Type B pancreatic cell (in vitro differentiated cells): Measurements from ENCODE around the gene SPOCK1. TPM values are rescaled to one million over a fixed set of nuclear protein-coding genes. Genes with fewer than 3 reads are reported as not detected.

Source experiments
- DNase-seq: peaks from one replicate; pipeline ENCODE4 v3.0.0; 2021; ENCODE audit warnings: mixed read lengths; ENCODE audit not compliant: unreplicated experiment; ENCODE audit errors: extremely low spot score
- H3K27ac Mint-ChIP-seq: 2 replicates; pipeline ENCODE4 v1.8.0; 2021; ENCODE audit warnings: mild to moderate bottlenecking, mixed read lengths
- H3K27me3 Mint-ChIP-seq: 2 replicates; pipeline ENCODE4 v1.8.0; 2021; ENCODE audit warnings: mixed read lengths
- H3K36me3 Mint-ChIP-seq: 2 replicates; pipeline ENCODE4 v1.8.0; 2021; ENCODE audit warnings: mixed read lengths
- H3K4me1 Mint-ChIP-seq: one replicate; pipeline ENCODE4 v1.8.0; 2021; ENCODE audit warnings: mixed read lengths; ENCODE audit not compliant: unreplicated experiment
- H3K4me3 Mint-ChIP-seq: 2 replicates; pipeline ENCODE4 v1.8.0; 2021; ENCODE audit warnings: mild to moderate bottlenecking, mixed read lengths
- H3K9me3 Mint-ChIP-seq: 2 replicates; pipeline ENCODE4 v1.8.0; 2021; ENCODE audit warnings: mixed read lengths
- CTCF ChIP-seq: fragments of 200-600 bp; sonication (generic); conservative IDR thresholded peaks from 2 replicates; pipeline ENCODE4 v1.5.0; 2021; ENCODE audit warnings: antibody characterized with exemption, mild to moderate bottlenecking
- total RNA-seq: library from RNA; stranded (reverse); gene quantifications from 2 replicates; pipeline ENCODE4 v1.2.1, GENCODE V29; 2021; ENCODE audit warnings: low replicate concordance

Gene SPOCK1
- total RNA-seq, 1 donor from 2014 or later: 45.1 TPM

DNA sequence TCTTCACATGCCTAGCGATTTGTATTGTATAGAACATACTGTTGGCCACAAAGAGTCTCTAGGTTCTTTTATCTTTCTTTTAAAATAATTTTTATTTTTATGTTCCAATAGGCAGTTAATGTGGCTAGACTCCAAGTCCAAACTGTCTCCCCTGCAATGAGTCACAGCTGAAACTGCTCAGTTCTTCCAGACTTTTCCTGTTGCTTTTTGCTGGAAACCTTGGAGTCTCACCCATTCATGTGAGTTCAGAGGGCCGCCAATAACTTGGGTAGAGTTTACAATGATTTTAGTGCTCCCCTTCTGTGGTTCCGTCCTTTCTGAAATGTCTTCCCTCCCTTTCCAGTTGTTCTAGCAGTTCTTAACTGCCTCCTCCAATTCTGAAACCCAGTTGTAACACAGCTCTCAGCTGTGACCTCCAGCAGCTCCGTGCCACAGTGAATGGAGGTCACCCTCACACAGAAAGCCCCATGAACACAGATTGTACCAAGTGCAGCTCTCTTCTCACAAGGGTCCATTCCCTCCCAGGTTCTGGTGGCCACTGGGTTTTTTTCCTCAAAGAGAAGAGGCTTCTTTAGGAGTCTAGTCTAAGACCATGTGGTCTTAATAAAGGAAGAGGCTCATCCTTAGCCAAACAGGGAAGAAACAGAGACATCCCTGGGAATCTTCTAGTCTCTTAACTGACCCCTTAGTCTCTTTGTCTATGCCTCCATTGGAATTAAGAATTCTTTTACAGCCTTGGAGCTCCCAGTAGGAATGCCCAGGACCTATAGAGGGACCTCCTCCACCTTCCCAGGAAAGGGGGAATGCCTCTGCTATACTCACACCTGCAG lies 198.5 kb downstream of the SPOCK1 start:
- no peak for DNase-seq
- Mint-ChIP-seq H3K27me3 (peaks cover 13% of the 10 kb centered on the region), H3K4me3 (no peak overlapping the region), H3K9me3 (no peaks in the 10 kb centered on the region), H3K36me3 (no peaks in the 10 kb centered on the region), H3K4me1 (peaks cover 8% of the 10 kb centered on the region), H3K27ac (no peak overlapping the region)
- no peak for TF ChIP-seq CTCF

DNA sequence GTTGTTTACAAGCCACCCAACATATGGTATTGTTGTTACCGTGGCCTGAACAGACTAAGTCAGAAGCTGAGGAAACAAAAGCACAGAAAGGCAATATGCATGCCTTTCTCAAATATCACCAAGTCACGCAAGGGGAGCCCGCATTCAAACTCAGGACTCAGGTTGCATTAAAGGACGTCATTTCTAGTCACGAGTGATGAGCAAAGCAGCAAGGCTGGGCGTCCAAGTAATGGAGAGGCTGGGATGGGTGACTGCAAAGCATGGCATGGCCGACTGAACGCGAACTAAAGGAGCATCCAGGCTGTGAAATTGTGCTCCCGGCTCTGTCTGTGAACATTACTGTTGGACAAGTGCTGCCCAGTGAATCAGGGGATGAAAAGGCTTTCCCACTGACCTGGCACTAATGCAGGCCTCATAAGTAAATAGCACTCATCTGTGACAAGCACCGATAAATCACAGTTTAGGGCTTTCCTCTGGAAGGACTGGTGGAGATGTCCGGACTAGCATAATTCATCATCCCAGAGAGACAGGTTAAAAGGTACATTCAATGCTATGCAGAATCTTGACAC lies 202.8 kb downstream of the SPOCK1 start:
- no peak for DNase-seq
- TF ChIP-seq CTCF: no peak
- H3K27ac Mint-ChIP-seq: peak overlapping the region; percentile 24

GRCh38 chr5:137294604-137295003 lies 204.5 kb downstream of the SPOCK1 start:
- H3K4me3 Mint-ChIP-seq: no peak overlapping the region
- H3K27ac Mint-ChIP-seq: no peak overlapping the region
- no peak for DNase-seq
- no peaks in the 10 kb centered on the region for H3K36me3 Mint-ChIP-seq
- H3K4me1 Mint-ChIP-seq: peaks cover 6% of the 10 kb centered on the region
- peaks cover 3% of the 10 kb centered on the region for H3K27me3 Mint-ChIP-seq
- TF ChIP-seq CTCF: no peak
- H3K9me3 Mint-ChIP-seq: no peaks in the 10 kb centered on the region

More for the DNA sequence above, 202.8 kb downstream of the SPOCK1 start:
- H3K27me3 Mint-ChIP-seq: peaks cover 7% of the 10 kb centered on the region
- no peaks in the 10 kb centered on the region for H3K36me3 Mint-ChIP-seq
- H3K4me3 Mint-ChIP-seq: no peak overlapping the region
- H3K9me3 Mint-ChIP-seq: no peaks in the 10 kb centered on the region
- H3K4me1 Mint-ChIP-seq: peaks cover 6% of the 10 kb centered on the region

- TF ChIP-seq CTCF: no peak
- Mint-ChIP-seq H3K27me3 (peaks cover 11% of the 10 kb centered on the region), H3K4me3 (no peak overlapping the region), H3K27ac (no peak overlapping the region), H3K9me3 (no peaks in the 10 kb centered on the region), H3K36me3 (no peaks in the 10 kb centered on the region), H3K4me1 (peaks cover 8% of the 10 kb centered on the region)
- no peak for DNase-seq
These were observed 206.6 kb downstream of the SPOCK1 start for GRCh38 chr5:137292461-137293027.

DNA sequence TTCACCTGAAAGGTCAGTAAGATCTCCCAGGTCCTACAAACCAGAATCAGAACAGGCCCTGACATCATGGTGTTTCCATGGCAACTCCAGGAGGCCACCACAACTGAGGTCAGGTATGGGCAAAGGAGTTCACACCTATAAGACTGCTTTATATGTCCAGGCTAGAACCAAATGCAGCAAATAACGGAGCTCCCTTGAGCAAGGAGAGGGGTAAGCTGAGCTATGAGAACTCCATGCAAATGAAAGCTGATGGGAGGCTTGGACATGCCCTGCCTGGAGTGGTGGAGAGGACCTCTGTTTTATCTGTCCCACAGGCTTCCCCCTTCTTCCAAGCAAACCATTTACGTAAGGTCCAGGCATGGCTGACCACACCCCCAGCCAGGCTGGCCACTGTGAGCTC lies 207.7 kb downstream of the SPOCK1 start:
- no peaks in the 10 kb centered on the region for H3K36me3 Mint-ChIP-seq
- peaks cover 11% of the 10 kb centered on the region for H3K4me1 Mint-ChIP-seq
- H3K9me3 Mint-ChIP-seq: no peaks in the 10 kb centered on the region
- DNase-seq: no peak
- peaks cover 13% of the 10 kb centered on the region for H3K27me3 Mint-ChIP-seq
- no peak overlapping the region for H3K4me3 Mint-ChIP-seq
- no peak for TF ChIP-seq CTCF
- no peak overlapping the region for H3K27ac Mint-ChIP-seq
